Measurements from ENCODE around the gene FAM117A. TPM values are rescaled to one million over a fixed set of nuclear protein-coding genes. Genes with fewer than 3 reads are reported as not detected.

FAM117A gene
- total RNA-seq, 1 experiment from 2014 or later = 26.2 TPM

GRCh38 chr17:49755663-49756283 is 8.2 kb downstream of the FAM117A start (continued):
- TF ChIP-seq ZNF138 (CRISPR knock-in tag; conservative IDR thresholded peaks at IDR 0.05) (no peak), FOXP4 (CRISPR knock-in tag; IDR thresholded peaks at IDR 0.05) (no peak), NFATC4 (CRISPR knock-in tag; IDR thresholded peaks at IDR 0.05) (no peak), ZNF396 (CRISPR knock-in tag; IDR thresholded peaks at IDR 0.05; ENCODE audit: borderline replicate concordance) (no peak), PRDM15 (CRISPR knock-in tag; IDR thresholded peaks at IDR 0.05) (no peak), ELF4 (CRISPR knock-in tag; IDR thresholded peaks at IDR 0.05; ENCODE audit: low read depth) (no peak), ZSCAN18 (CRISPR knock-in tag; IDR thresholded peaks at IDR 0.05) (no peak), CBFB (CRISPR knock-in tag; IDR thresholded peaks at IDR 0.05; ENCODE audit: low read depth) (no peak), KAT7 (CRISPR knock-in tag; IDR thresholded peaks at IDR 0.05; ENCODE audit: borderline replicate concordance) (no peak), SMAD4 (CRISPR knock-in tag; IDR thresholded peaks at IDR 0.05) (no peak), MXD4 (CRISPR knock-in tag; IDR thresholded peaks at IDR 0.05; ENCODE audit: borderline replicate concordance) (no peak)

GRCh38 chr17:49753959-49754391 is 10.0 kb downstream of the FAM117A start:
- ATAC-seq (no peak), DNase-seq (ENCODE audit: low spot score) (no peak)
- no peaks in the 10 kb centered on the region for H3K27me3 Mint-ChIP-seq (ENCODE audit: low read depth)
- H3K4me3 Mint-ChIP-seq = no peak overlapping the region
- ChIA-PET POLR2A (no interaction called here), CTCF (no interaction called here)
- H3K4me1 Mint-ChIP-seq = peaks cover 27% of the 10 kb centered on the region
- no peak overlapping the region for H3K27ac Mint-ChIP-seq
- no peak for TF ChIP-seq NR3C1 (CRISPR knock-in tag; conservative IDR thresholded peaks at IDR 0.05; ENCODE audit: low read depth)
- no peak for TF ChIP-seq GTF2I (CRISPR knock-in tag; conservative IDR thresholded peaks at IDR 0.05)
- no peak for TF ChIP-seq RORB (CRISPR knock-in tag; IDR thresholded peaks at IDR 0.05)
- TF ChIP-seq ZNF512 (CRISPR knock-in tag; IDR thresholded peaks at IDR 0.05; ENCODE audit: borderline replicate concordance) = no peak
- TF ChIP-seq GRHL2 (CRISPR knock-in tag; IDR thresholded peaks at IDR 0.05; ENCODE audit: insufficient replicate concordance, severe bottlenecking) = no peak
- no peak for TF ChIP-seq FOXP1 (CRISPR knock-in tag; IDR thresholded peaks at IDR 0.05; ENCODE audit: borderline replicate concordance)
- no peak for TF ChIP-seq ZNF416 (CRISPR knock-in tag; IDR thresholded peaks at IDR 0.05)
- no peak for TF ChIP-seq ZNF423 (CRISPR knock-in tag; IDR thresholded peaks at IDR 0.05)
- peaks cover 9% of the 10 kb centered on the region for H3K36me3 Mint-ChIP-seq
- H3K9me3 Mint-ChIP-seq = no peaks in the 10 kb centered on the region
